ENCODE measurements around the gene LYPLAL1. TPM values are rescaled to one million over a fixed set of nuclear protein-coding genes. Genes with fewer than 3 reads are reported as not detected.

LYPLAL1 gene
- total and polyA plus RNA-seq, 9 of the 15 experiments (the other 6 are each of a cell fraction or from before 2014, with no cell fraction given) = 14.9 to 179 (median 46.3) TPM

- CTCF ChIA-PET (ENCODE audit: low intra/inter-chr PET ratio) = no interaction called here
- Histone ChIP-seq H3K9ac (ENCODE audit: insufficient read depth in 1 of 2, low read depth in 2 of 2, low read length in 2 of 2) (no peak overlapping the region), H3K9me1 (ENCODE audit: control insufficient read depth, insufficient read depth, low read length) (no peaks in the 10 kb centered on the region), H3K4me3 (no peak overlapping the region), H3K79me2 (ENCODE audit: control insufficient read depth, insufficient read depth, low read length) (peaks cover 27% of the 10 kb centered on the region), H4K20me1 (replicated peaks; ENCODE audit: control insufficient read depth, insufficient read depth, low read length) (0 out of 2 replicates have a peak, but pooled peaks cover 4% of the 10 kb centered on the region), H3K36me3 (ENCODE audit: control insufficient read depth, insufficient read depth, low read length) (peaks cover 4% of the 10 kb centered on the region; the same call in 1 of the 3 replicates), H3K27me3 (ENCODE audit: control insufficient read depth in 2 of 2, insufficient read depth in 2 of 2, low read length in 2 of 2) (no peaks in the 10 kb centered on the region), H3K27ac (ENCODE audit: extremely low read depth, low read depth, low read length) (no peak overlapping the region), H2AFZ (ENCODE audit: low read depth, low read length) (peak overlapping the region; percentile 65), H3K4me2 (ENCODE audit: insufficient read depth, low read length) (no peak overlapping the region), H3K9me3 (replicated peaks; ENCODE audit: control insufficient read depth, insufficient read depth, low read depth, low read length) (peaks cover 2% of the 10 kb centered on the region; the same call in 1 of the 2 replicates), H3K4me1 (replicated peaks in 1 of 2; ENCODE audit: control insufficient read depth in 2 of 2, insufficient read depth in 2 of 2, low read length in 2 of 2) (peaks cover 8 to 9% of the 10 kb centered on the region in 2 experiments; a peak in 3 of 5 replicates)
- no peak for DNase-seq (ENCODE audit: extremely low read depth in 1 of 4, low spot score in 3 of 4)
- POLR2A ChIA-PET = interaction anchor here (0.6 kb wide), 1 partner anchor 139 kb away, joined by 4 read pairs; no protein-coding TSS in a partner anchor
- FAIRE-seq = no peak
- ATAC-seq = no peak
- in situ Hi-C loops (cut with MboI) = no loop called here
- 80% methylated on average over 1 of the region's 1 CpG for WGBS (ENCODE audit: insufficient coverage, low coverage, missing lambda C conversion rate)
- no peak for TF ChIP-seq SMAD1 (IDR thresholded peaks at IDR 0.05; ENCODE audit: low read depth, low read length, partially characterized antibody)
- peak; percentile 87 for TF ChIP-seq CEBPB (tag; IDR thresholded peaks at IDR 0.05)
- TF ChIP-seq CEBPG (CRISPR knock-in tag; IDR thresholded peaks at IDR 0.05) = no peak
- TF ChIP-seq CEBPG (tag; conservative IDR thresholded peaks at IDR 0.05 in 1 of 2, IDR thresholded peaks at IDR 0.05 in 1 of 2) = peak; percentile 38 to 67; a peak in 3 of 4 replicates
- TF ChIP-seq MECOM (CRISPR knock-in tag; IDR thresholded peaks at IDR 0.05) = 0 out of 2 replicates have a peak, but pooled peaks have one; percentile 34
- no peak for TF ChIP-seq PHTF2 (CRISPR knock-in tag; IDR thresholded peaks at IDR 0.05)
- TF ChIP-seq CXXC5 (CRISPR knock-in tag; IDR thresholded peaks at IDR 0.05) = no peak
- intact Hi-C loops (cut with micrococcal nuclease) = loop anchor here (10.0 kb wide), 1 partner anchor 867 kb away; no protein-coding TSS in a partner anchor
- BruUV-seq (replicated peaks) = no TSS peak
These were observed 2.3 kb upstream of the LYPLAL1 start for GRCh38 chr1:219171192-219171935.
